Heart left ventricle (tissue), 16 donors: Measurements from ENCODE around the gene LIPK. TPM values are rescaled to one million over a fixed set of nuclear protein-coding genes. Genes with fewer than 3 reads are reported as not detected.

Experiments
- ATAC-seq, 4 donors: fragments of 200-7000 bp; cut with Tn5 transposase; one replicate each; pipeline ENCODE4 v1.9.1; 2020 to 2022; ENCODE audit warnings: moderate library complexity in 4 of 4, mild to moderate bottlenecking in 3 of 4, moderate number of reproducible peaks in 1 of 4
- DNase-seq, 5 donors: peaks; one replicate each; pipeline ENCODE4 v3.0.0-alpha.2; 2020
- H3K27ac ChIP-seq, 12 donors: fragments of 200-600 bp; sonication (generic) in 4 of 12; one replicate each; pipeline versions ENCODE4 v1.5.0 to v1.8.0; 2016 to 2022; ENCODE audit warnings: mild to moderate bottlenecking in 2 of 12
- H3K27me3 ChIP-seq, 9 donors: fragments of 200-600 bp; sonication (generic) in 2 of 9; one replicate each; pipeline versions ENCODE4 v1.5.1 to v1.8.0; 2016 to 2022; ENCODE audit warnings: mild to moderate bottlenecking in 3 of 9
- H3K36me3 ChIP-seq, 9 donors: fragments of 200-600 bp; sonication (generic) in 2 of 9; one replicate each; pipeline versions ENCODE4 v1.5.0 to v1.8.0; 2018 to 2022; ENCODE audit warnings: mild to moderate bottlenecking in 2 of 9
- H3K4me1 ChIP-seq, 12 donors: fragments of 200-600 bp; sonication (generic) in 4 of 12; one replicate each; pipeline versions ENCODE4 v1.5.0 to v1.8.0; 2016 to 2022; ENCODE audit warnings: mild to moderate bottlenecking in 3 of 12
- H3K4me3 ChIP-seq, 12 donors: fragments of 200-600 bp; sonication (generic) in 4 of 12; one replicate each; pipeline versions ENCODE4 v1.5.0 to v1.8.0; 2017 to 2022; ENCODE audit warnings: mild to moderate bottlenecking in 9 of 12, moderate library complexity in 4 of 12
- H3K9me3 ChIP-seq, 12 donors: fragments of 200-600 bp; sonication (generic) in 4 of 12; one replicate each; pipeline versions ENCODE4 v1.5.0 to v1.8.0; 2016 to 2022; ENCODE audit warnings: mild to moderate bottlenecking in 1 of 12
- POLR2A ChIP-seq, 2 donors: fragments of 450-650 bp; IDR thresholded peaks; one replicate each; pipeline ENCODE4 v1.6.1; 2017; ENCODE audit warnings: antibody characterized with exemption in 2 of 2, mild to moderate bottlenecking in 2 of 2, moderate library complexity in 2 of 2
- WGBS, 4 donors: extraction: QIAGEN DNeasy Blood & Tissue Kit in 2 of 4; methylation state at CpG; one replicate each; pipeline versions ENCODE4 v1.1.5 to v1.1.7; 2013 to 2018; 5-methylcytosine and 5-hydroxymethylcytosine counted together
- intact Hi-C, 10 donors: fragments of 100-400 bp; cut with DNase I; formaldehyde crosslinking; loops; one replicate each; pipeline versions ENCODE4 v1.11.1 to v1.14.2; 2022
- polyA plus RNA-seq, 2 donors: library from polyadenylated mRNA; stranded (reverse); fragments of 200-250 nt; gene quantifications; one replicate each; pipeline ENCODE4 v1.2.3, GENCODE V29; 2013
- total RNA-seq, 9 donors: library from RNA; depleted of rRNA in 2 of 9; stranded (reverse); fragments of >200 nt in 2 of 9; fragmentation: NEBNext Ultra II Directional in 3 of 9; extraction: Animal tissue kit (Norgen Biotek cat#: 25700) in 3 of 9; gene quantifications; one replicate each; pipeline versions ENCODE4 v1.1.0 to v1.2.4, GENCODE V29; 2016 to 2023
- TF ChIP-seq, protein P1 (sequence below), 12 donors: fragments of 200-600 bp; sonication (generic) in 4 of 12; IDR thresholded peaks; one replicate each; pipeline versions ENCODE4 v1.5.0 to v1.8.0; 2018 to 2022; ENCODE audit warnings: antibody characterized with exemption in 12 of 12, mild to moderate bottlenecking in 5 of 12
- donor health status: ischemic (EF 13 %, LVEDD 7.1; RV severe dilation, severe dysfunction).
- donor health status: healthy with polysubstance abuse.
- donor health status: DM: no; HTN: yes; CAD: no.
- donor health status: DM: no; HTN: no; CAD: no.
- donor health status: ischemic (EF 25% LVEDD 6.9; RV normal size, moderate dysfunction).
- donor health status: ischemic (EF 25% LVEDD 5.7; RV mildly dilated, moderate dysfunction).
- donor health status: healthy.
- donor health status: DM: yes; HTN: yes; CAD: no.
- donor health status: ischemic (EF 35%, LVEDD 5.7; RV mildly dilated, moderate dysfunction).
- donor health status: nonischemic (EF 11% LVEDD 7.7; RV severe dilation, severe dysfunction).
- donor health status: DM: yes; HTN: yes; CAD: no.
- donor health status: PGD.
- donor health status: ischemic (EF 29% LVEDD 5.4; RV normal size, mild dysfunction).
- donor health status: nonischemic (EF 23%, LVEDD 6.1; RV moderate dilation, normal function).

Gene LIPK
- total and polyA plus RNA-seq, 11 donors = not detected

DNA sequence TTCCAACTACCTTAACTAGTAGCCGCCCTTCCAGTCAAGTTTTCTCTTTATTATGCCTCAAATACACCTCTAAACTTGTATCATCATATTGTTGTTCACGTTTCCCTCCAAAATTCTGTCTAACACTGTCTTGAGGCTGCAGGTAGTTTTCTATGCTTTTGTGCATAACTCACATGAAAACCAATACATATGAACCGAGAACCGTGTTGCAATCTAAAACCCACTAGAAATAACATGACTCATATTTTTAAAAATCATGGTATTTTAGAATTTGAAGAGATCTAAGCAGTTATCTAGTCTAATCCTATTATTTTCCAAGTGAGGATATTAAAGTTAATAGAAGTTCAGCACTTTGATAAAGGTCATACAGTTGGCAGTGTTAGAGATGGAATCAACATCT is 23.6 kb upstream of the LIPK start:
- Histone ChIP-seq H3K4me3 (no peak overlapping the region), H3K27me3 (peaks cover 0 to 12% (median 0%) of the 10 kb centered on the region in 9 donors), H3K4me1 (no peaks in the 10 kb centered on the region), H3K9me3 (no peaks in the 10 kb centered on the region), H3K27ac (no peak overlapping the region), H3K36me3 (no peaks in the 10 kb centered on the region)
- 80 to 87% (median 81%) methylated on average over 4 of the region's 4 CpGs for WGBS, 4 donors
- ATAC-seq (no peak), DNase-seq (no peak)
- intact Hi-C loops = no loop called here
- TF ChIP-seq, protein P1, sequence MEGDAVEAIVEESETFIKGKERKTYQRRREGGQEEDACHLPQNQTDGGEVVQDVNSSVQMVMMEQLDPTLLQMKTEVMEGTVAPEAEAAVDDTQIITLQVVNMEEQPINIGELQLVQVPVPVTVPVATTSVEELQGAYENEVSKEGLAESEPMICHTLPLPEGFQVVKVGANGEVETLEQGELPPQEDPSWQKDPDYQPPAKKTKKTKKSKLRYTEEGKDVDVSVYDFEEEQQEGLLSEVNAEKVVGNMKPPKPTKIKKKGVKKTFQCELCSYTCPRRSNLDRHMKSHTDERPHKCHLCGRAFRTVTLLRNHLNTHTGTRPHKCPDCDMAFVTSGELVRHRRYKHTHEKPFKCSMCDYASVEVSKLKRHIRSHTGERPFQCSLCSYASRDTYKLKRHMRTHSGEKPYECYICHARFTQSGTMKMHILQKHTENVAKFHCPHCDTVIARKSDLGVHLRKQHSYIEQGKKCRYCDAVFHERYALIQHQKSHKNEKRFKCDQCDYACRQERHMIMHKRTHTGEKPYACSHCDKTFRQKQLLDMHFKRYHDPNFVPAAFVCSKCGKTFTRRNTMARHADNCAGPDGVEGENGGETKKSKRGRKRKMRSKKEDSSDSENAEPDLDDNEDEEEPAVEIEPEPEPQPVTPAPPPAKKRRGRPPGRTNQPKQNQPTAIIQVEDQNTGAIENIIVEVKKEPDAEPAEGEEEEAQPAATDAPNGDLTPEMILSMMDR (IDR thresholded peaks at IDR 0.05) = no peak
- TF ChIP-seq POLR2A (IDR thresholded peaks at IDR 0.05) = no peak

DNA sequence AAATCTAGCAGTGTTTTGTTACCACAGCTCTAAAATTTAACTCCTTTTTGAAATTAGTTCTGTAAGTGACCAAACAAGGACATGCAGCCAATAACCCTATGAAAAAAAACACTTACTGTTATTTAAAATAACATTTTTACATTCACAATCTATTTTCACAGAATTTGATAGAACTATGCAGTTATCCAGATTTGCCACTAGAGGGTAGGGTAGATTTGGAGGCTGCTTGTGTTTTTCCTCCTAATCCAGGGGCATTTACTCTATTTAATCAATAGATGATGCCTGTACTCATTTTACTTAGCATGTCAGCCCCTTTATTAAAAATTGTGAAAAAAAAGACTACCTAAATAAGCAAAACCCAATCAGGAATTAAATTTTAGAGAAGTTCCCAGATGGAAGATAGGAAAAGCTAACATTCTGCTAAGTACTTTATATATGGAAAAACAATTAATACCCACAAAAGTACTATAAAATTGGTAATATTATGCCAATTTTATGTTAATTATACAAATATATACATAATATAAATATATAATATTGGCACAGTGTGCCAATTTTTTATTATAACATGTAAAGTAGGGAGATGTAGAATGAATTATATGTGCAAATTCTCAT is 18.1 kb upstream of the LIPK start:
- no peak for TF ChIP-seq POLR2A (IDR thresholded peaks at IDR 0.05)
- TF ChIP-seq, protein P1 (IDR thresholded peaks at IDR 0.05) = peak; percentile 49 to 78 (median 62)
- H3K9me3 ChIP-seq = peaks cover 0 to 2% (median 0%) of the 10 kb centered on the region in 12 donors
- H3K27me3 ChIP-seq = peaks cover 0 to 5% (median 0%) of the 10 kb centered on the region in 9 donors
- H3K27ac ChIP-seq = no peak overlapping the region
- intact Hi-C loops = loop anchor here in 5 of 10 donors (5.0 kb wide), 3 partner anchors 104 to 124 kb away; no protein-coding TSS in a partner anchor
- no peak for ATAC-seq
- no peaks in the 10 kb centered on the region for H3K4me1 ChIP-seq
- no peak overlapping the region for H3K4me3 ChIP-seq
- H3K36me3 ChIP-seq = no peaks in the 10 kb centered on the region
- DNase-seq = no peak

DNA sequence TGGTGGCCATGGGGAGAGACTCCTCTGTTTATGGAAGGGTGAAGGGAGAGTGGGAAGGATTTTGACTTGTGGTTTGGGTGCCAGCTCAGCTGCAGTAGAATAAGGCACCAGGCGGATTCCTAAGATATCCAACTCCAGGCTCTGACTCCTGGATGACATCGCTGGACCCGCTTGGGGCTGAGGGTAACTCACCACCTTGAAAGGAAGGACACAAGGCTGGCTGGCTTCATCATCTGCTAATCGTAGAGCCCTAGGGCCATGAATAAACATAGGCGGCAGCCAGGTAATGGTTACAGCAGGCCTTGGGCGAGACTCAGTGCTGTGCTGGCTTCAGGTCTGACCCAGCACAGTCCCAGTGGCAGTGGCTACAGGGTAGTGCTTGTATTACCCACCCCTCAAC is 16.7 kb upstream of the LIPK start:
- Histone ChIP-seq H3K4me1 (no peaks in the 10 kb centered on the region), H3K36me3 (no peaks in the 10 kb centered on the region), H3K27me3 (peaks cover 0 to 3% (median 0%) of the 10 kb centered on the region in 9 donors), H3K4me3 (no peak overlapping the region), H3K9me3 (peaks cover 0 to 2% (median 0%) of the 10 kb centered on the region in 12 donors), H3K27ac (no peak overlapping the region)
- WGBS, 4 donors = 81 to 96% (median 92%) methylated on average over 6 of the region's 6 CpGs
- ATAC-seq = no peak
- TF ChIP-seq, protein P1 (IDR thresholded peaks at IDR 0.05) = no peak
- TF ChIP-seq POLR2A (IDR thresholded peaks at IDR 0.05) = no peak
- peak in 1 of 5 donors; percentile 26 for DNase-seq
- intact Hi-C loops = loop anchor here in 5 of 10 donors (5.0 kb wide), 3 partner anchors 103 to 123 kb away; no protein-coding TSS in a partner anchor

DNA sequence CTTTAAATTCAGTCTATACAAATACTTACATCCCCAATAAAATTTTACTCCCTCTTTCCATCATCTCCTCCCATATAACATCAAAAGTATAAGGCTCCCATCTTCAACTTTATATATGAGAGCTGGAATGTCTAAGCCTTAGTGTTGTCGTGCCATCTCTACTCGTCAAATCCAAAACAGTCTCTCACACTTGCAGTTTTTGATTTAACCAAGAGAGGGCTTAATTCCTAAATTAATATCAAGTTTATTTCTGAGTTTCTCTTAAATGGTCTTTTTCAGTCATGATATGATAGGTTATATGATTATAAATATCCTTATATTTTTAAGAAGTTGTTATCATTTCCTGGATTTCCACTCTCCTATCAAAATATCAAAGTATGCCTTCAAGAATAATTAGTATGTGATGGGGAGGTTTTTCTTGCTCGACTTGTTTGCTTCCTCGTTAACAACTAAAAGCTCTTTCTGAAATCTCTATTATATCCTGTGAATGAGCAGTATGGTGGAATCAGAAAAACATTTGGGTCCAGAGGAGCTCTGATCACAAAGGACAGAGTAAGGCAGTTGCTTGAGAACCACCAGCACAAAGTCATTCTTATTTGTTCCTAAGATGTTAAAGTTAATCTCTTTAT is 12.5 kb upstream of the LIPK start:
- ATAC-seq = no peak
- no peaks in the 10 kb centered on the region for H3K4me1 ChIP-seq
- H3K9me3 ChIP-seq = peaks cover 0 to 2% (median 0%) of the 10 kb centered on the region in 12 donors
- no peak overlapping the region for H3K27ac ChIP-seq
- H3K4me3 ChIP-seq = no peak overlapping the region
- no peaks in the 10 kb centered on the region for H3K36me3 ChIP-seq
- DNase-seq = no peak
- TF ChIP-seq, protein P1 (IDR thresholded peaks at IDR 0.05) = peak in 3 of 12 donors; percentile 9 to 19 (median 18)
- TF ChIP-seq POLR2A (IDR thresholded peaks at IDR 0.05) = no peak
- WGBS, 4 donors = 61 to 68% (median 65%) methylated on average over 4 of the region's 4 CpGs
- intact Hi-C loops = loop anchor here in 2 of 10 donors (10.0 kb wide), 2 partner anchors 101 to 111 kb away; partner anchors contain the start of gene LIPM (in 1 of the 2)
- H3K27me3 ChIP-seq = peaks cover 0 to 3% (median 0%) of the 10 kb centered on the region in 9 donors
